ENCODE data around the gene ZNF775.

The ZNF775 gene

DNA sequence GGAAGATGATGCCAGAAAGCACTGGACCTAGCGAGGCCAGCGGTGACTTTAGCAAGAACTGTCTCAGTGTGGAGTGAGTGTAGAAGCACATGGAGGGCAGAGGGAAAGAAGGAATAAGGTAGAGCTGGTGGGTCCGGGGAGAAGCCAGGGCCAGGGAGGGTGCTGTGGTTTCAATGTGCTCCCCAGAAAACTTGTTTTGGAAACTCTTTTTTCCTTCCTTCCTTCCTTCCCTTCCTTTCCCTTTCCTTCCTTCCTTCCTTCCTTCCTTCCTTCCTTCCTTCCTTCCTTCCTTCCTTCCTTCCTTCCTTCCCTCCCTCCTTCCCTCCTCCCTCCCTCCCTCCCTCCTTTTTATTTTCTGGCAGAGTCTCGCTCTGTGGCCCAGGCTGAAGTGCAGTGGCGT, 32.2 kb upstream of the ZNF775 start:
- no peak for DNase-seq (ENCODE audit: low read depth)

DNA sequence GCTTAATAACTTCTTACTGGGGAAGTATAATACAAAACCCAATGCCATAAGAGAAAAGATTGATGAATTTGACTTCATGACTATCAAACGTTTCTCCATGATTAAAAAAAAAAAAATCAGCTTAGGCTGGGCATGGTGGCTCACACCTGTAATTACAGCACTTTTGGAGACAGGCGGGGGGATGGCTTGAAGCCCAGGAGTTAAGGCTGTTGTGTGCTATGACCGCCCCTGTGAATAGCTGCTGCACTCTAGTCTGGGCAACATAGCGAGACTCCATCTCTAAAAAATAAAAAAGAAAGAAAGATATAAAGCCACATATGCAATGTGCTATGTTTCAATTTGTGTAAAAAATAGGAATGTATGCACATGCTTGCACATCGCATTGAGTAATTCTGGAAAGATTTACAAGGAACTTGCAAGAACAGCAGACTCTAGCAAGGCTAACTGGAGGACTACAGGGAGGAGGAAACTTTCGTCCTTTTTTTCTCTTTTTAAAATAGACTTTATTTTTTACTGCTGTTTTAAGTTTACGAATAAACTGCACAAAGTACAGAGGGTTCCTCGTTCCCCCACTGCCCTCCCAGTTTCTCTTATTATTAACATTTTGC, 27.4 kb upstream of the ZNF775 start:
- DNase-seq (ENCODE audit: low read depth), result no peak

DNA sequence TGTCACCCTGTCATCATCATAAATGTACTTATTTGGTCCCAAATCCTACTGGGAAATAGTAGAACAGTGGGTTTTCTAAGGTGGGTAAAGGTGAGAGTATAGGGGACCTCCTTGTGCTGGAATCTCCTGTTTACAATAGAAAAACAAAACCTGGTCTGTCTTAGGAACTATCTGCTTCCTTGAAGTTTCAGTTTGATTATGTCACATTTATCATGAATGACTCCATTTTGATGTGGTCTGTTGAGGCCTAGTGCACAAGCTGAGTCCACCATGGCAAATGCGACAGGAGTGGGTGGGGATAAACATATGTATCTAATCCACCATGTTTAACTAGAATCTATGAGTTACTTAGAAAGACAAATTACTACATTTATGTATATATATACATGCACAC, 23.5 kb upstream of the ZNF775 start:
- DNase-seq (ENCODE audit: low read depth), result no peak

DNA sequence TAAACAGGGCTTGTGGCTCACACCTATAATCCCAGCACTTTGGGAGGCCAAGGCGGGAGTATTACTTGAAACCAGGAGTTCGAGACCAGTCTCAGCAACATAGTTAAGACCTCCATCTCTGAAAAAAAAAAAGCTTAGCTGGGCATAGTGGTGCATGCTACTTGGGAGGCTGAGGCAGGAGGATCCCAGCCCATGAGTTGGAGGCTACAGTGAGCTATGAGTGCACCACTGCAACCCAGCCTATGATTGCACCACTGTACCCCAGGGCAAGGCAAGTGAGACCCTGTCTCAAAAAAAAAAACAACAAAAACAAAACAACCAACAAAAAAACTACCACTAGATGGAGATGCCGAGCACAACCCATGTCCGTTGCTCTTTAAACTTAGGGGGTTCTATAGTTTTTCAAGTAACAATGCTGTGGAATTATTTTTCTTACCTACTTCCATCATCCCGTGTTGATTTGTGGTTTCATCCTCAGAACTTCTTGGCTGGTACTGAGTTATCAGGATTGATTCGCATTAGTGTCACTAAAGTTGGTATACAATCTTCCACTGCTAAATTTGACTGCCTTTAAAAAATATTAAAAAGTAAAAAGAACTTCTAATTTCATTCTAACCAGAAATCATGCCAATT, 22.7 kb upstream of the ZNF775 start:
- DNase-seq (ENCODE audit: low read depth), result no peak

DNA sequence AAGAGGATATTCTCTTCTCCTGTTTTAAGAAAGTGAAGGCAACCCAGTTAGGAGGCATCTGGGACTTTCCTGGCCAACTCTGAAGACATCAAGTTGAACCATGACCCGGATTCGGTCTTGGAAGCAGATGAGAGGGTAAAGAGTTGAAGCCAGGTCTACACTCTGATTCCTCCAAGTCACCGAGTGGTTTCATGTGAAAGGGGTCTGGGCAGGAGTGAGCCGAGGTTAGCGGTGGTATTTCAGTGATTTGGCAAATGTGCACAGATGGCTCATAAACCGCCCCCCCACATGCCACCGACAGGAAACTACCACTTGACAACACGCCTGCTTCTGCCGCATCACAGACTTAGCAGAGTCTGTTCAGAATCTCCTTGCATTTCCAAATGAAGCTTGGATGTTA, 21.9 kb upstream of the ZNF775 start:
- DNase-seq (ENCODE audit: low read depth), result no peak

DNA sequence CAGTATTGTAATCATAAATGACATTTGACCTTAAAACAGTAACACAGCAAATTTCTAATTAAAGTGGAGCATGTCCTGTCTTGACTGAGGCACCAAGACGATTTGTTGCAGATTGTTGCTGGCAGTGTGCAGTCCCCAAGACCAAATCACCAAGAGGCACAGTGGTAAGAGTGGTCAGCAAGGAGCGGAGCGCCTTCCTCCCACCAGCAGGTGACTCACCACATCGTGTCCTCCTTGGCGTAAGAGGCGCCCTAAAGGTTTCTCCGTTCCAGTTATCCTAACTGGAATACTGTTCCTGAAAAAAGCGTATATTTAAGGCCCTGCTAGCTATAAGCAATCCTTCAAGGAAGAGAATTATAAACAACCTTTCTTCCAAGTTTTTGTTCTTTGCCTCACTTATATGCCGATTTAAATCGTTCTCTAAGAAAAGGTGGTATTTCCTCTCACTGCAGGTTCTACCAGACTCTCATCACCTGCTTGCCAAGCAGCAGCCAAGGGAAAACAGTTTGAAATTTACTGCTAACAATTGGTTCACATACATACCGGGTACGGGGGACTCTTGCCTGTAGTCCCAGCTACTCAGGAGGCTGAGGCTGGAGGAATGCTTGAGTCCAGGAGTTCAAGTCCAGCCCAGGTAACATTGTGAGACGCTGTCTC, 21.2 kb upstream of the ZNF775 start:
- no peak for DNase-seq (ENCODE audit: low read depth)

DNA sequence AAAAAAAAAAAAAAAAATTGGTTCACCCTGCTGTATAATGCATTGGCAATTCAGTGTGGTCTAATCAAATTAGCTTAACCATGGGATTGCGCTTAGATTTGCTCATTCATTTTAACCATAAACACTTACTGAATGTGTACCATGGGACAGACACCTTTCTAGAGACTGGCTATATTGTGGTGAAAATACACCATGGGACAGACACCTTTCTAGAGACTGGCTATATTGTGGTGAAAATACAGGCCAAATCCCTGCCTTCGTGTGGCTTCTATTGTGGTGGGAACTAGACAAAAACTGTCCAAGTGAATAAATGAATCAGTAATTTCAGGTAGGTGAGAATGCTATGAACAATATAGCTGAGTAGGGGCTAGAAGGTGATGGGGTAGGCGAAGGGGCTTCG, 20.7 kb upstream of the ZNF775 start:
- no peak for DNase-seq (ENCODE audit: low read depth)

DNA sequence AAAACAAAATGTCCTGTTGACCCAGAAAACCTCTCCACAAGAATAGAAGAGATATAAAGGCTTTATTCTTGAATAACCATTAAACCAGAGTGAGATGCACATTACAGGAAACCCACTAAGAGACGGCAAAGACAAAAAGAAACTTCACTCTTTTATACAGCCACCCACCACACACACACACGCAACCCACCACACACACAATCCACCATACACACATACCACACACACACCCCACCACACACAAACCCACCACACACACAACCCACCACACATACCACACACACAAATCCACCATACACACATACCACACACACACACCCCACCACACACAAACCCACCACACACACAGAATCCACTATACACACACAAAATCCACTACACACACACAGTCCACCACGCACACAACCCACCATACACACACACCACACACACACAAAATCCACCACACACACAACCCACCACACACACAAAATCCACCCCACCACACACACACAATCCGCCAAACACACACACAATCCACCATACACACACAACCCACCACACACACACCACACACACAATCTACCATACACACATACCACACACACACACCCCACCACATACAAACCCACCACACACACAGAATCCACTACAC, 20.0 kb upstream of the ZNF775 start:
- no peak for DNase-seq (ENCODE audit: low read depth)

DNA sequence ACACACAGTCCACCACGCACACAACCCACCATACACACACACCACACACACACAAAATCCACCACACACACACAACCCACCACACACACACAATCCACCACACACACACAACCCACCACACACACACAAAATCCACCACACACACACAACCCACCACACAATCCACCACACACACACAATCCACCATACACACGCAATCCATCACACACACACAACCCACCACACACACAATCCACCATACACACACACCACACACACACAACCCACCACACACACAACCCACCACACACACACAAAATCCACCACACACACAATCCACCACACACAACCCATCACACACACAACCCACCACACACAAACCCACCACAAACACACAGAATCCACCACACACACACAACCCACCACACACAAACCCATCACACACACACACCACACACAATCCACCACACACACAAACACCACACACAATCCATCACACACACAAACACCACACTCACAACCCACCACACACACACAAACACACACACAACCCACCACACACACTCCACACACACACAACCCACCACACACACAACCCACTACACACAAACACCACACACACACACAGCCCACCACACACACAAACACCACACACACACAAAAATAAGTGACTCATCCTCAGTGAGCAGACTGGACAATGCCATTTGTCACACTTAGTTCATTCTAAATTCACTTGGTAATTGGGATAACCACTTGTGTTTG, 19.3 kb upstream of the ZNF775 start:
- no peak for DNase-seq (ENCODE audit: low read depth)

DNA sequence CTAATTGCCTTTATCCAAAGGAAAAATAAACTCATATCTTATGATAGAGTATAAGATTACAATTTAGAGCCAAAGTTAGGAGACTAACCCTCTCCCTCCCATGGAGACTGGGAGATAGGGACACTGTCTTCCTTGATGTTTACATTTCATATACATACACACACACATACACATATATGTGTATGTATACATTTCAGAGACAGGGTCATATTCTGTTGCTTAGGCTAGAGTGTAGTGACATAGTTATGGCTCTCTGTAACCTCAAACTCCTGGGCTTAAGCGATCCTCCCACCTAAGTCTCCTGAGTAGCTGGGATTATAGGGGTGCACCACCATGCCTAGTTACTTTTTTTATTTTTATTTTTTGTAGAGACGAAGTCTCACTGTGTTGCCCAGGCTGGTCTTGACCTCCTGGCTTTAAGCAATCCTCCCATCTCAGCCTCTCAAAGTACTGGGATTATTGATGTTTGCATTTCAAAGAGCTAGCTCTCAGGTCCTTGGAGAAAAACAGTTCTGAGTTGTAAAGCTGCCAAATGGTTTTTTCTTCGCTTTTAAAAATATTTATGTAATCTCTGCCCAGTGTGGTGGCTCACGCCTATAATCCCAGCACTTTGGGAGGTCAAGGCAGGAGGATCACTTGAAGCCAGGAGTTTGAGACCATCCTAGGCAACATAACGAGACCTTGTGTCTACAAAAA, 18.6 kb upstream of the ZNF775 start:
- no peak for DNase-seq (ENCODE audit: low read depth)

DNA sequence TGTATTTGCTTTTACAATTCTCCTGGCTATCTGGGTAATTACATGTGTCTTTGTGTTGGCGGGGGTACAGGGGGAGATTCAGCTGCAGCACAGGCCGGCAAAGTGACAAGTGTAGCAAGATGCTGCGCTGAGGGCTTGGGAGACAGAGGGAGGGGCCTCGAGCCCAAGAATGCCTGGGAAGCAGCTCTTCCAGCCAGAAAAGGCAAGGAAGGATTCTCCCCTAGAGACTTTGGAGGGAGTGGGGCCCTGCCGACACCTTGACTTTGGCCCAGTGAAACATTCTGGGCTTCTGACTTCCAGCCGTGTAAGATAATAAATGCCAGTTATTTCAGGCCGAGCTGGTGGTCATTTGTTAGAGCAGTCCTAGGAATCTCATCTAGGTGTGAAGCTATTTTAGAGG, 17.7 kb upstream of the ZNF775 start:
- no peak for DNase-seq (ENCODE audit: low read depth)

DNA sequence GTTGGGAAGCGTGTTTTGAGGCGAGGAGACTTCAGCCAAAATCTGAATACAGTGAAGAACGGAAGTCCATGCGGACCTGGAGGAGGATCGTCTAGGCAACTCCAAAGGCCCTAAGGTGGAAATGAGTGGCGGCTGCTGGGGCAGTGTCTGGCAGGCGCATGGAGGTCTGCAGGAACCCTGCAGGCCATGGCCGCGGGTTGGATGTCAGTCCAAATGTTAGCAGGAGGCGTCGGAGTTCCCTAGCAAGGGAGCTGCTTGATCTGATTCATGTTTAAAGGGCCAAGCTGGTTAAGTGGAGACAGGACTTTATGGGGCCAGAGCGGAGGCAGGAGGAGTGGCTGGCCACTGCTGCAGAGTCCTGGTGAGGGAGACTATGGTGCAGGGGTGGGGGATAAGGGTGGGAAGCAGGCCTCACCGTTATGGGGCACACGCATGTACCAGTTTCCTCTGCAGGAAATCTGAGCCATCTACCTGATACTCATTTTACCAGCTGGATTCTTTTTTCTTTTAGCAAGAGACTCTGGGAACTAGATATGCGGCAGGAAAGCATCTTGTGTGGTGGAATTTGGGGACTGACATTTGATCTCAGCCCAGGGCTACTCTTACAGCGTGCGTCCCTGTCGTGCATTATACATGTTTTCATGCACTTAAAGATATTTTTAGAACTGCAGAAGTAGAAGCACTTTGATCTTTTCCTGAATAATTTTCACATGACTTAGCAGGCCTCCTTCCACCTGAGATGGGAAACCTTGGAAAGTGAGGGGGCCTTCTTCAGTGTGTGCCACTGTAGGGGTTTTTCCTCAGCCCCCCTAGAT, 17.1 kb upstream of the ZNF775 start:
- no peak for DNase-seq (ENCODE audit: low read depth)

DNA sequence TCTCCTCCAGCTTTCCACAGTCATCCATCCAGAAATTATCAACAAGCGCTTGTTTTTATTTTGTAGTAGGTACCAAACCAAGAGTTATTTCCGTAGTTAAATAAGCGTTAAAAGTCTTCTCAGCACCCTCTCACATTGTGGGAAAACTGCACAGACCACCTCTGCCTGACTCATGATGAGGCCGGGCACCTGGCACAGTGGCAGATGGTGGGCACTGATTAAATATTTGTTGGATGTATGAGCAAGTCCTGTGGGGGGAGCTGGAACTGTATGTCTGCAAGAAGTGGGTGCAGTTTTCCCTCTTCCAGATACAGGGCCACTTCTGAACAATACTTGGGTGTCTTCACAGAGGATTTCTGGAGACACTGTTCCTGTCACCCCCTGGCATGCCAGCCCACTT, 15.8 kb upstream of the ZNF775 start:
- no peak for DNase-seq (ENCODE audit: low read depth)

DNA sequence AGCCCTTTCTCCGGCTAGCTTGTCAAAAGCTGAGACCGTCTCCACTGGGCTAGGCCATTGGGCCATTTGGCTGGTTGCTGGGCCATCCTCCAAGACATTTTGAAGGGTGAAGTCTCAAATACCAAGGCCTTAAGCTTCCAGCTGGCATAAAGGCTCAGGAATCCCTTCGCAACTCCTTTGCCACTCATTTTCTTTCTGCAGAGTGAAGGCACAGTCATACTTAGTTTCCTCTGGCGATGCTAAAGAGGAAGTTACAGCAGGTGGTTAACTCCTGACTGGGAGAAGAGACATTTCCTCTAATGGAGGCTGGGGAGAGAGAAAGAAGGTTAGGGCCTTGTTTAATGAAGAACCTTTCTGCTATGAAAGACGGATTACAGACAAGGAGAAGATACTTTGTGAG, 15.3 kb upstream of the ZNF775 start:
- no peak for DNase-seq (ENCODE audit: low read depth)

DNA sequence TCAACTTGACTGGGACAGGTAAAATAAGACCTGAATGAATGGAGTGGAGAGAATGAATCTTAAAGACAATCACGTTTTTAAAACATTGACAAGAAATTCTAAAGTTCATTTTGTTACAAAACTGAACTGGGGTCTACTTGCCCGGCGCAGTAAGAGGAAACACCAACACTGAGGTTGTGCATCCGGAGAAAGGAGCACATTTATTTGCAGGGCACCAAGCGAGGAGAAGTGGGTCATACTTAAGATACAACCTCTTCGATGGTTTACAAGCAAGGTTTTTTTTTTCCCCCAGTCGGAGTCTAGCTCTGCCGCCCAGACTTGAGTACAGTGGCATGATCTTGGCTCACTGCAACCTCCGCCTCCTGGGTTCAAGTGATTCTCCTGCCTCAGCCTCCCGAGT, 13.9 kb upstream of the ZNF775 start:
- no peak for DNase-seq (ENCODE audit: low read depth)

DNA sequence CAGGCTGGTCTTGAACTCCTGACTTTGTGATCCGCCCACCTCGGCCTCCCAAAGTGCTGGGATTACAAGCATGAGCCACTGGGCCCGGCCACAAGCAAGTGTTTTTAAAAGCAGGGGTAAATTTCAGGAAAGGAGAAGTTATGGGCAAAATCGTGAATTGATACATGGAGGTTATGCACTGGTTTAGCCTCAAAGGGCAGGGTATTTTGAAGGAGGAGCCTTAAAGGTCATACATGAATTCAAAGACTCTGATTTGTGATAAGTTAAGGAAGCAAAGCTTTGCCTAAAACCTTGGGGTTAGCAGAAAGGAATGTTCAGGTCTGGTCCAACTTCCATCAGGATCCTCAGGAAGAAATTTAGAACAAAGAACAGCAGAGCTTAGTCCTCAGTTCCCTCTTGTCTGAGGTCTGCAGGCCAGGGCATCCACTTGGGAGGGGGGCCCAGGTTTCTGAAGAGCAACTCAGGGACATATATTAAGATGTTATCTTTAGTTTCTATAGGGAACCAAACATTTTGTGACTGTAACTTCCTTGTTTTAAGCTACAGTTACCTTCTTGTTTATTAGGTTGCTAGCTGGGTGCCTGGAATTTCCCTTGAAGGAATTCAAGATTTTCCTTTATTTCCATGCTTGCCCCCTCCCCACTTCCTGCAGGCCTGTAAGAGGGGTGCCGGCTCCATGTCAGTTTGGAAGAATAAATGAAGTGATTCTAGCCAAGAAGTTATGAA, 13.3 kb upstream of the ZNF775 start:
- no peak for DNase-seq (ENCODE audit: low read depth)

DNA sequence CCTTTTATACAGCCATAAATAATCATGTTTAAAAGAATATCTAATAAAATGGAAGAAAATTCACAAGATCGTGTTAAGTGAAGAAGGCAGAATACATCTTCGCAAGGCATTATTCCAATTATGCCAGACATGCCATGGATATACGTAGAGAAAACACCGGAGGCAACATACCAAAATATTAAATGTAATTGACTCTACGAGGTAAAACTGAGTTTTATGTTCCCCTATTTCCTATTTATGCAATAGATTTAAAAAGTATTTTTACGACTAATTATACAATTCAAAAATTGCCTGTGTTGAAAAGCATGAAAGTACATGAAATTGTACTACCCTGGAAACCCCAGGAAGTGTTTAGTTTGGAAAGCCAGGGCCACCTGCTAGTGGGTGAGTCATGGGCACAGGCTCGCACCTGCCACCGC, 11.4 kb upstream of the ZNF775 start:
- DNase-seq (ENCODE audit: low read depth), result no peak

DNA sequence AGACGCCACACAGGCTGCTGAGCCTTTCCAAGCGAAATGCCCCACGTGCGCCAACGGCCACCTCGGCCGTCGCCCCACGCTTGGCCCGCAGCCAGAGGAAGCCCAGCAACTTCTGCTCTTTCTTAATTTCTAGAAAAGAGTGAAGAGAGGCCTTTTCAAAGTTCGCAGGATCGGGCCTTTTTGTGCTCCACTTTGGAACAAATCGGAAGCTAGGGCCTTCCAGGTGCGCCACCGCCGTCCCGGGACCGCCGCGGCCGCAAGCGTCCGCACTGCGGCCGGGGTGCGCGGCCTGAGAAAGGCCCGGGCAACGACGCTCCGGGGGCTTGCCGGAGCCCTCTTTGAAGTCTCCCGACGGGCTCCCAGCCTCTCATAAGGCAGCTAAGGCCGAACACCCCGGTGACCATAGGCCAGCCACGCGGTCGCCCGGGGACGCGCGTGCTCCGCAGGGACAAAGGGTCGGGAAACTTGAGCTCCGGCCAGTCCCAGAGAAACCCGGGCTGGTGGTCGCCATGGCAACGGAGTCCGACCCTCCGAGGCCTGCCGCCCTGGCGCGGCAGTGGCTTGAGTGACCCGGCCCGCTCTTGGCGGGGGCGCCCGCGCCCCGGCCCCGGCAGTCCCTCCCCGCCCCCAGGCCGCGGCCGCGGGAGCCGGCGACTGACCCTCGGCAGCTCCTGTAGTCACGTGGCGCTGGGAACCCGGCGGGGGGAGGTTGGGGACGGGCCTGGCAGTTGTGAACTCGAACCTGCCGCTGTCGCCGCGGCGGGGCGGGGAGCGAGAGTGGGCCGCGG, 10.8 kb upstream of the ZNF775 start, which contains the start of gene REPIN1:
Gene REPIN1 (plus strand): TSS at position 727 of the 788 bp plus-strand sequence. CDS start 890 bp downstream, outside the sequence.
- no peak for DNase-seq (ENCODE audit: low read depth)

Measured in non-pigmented ciliary epithelial cell (primary cell).